GM13977 (cell line): ENCODE measurements around the gene CLEC20A.

Experiments
- DNase-seq: peaks from one replicate; pipeline ENCODE4 v3.0.0; 2012; ENCODE audit warnings: low spot score
- in situ Hi-C: fragments of 300-500 bp; cut with MboI; formaldehyde crosslinking; loops from one replicate; pipeline ENCODE4 v1.12.0; 2022; ENCODE audit warnings: low sequenced_read_pairs, low pct_unique_long_range_greater_than_20kb, mixed read lengths, inconsistent platforms; ENCODE audit not compliant: unreplicated experiment
- TF ChIP-seq, protein P1 (sequence below): IDR thresholded peaks from 2 replicates; pipeline ENCODE4 v1.5.1; 2012; ENCODE audit warnings: mild to moderate bottlenecking, control low read depth; ENCODE audit not compliant: insufficient read depth; ENCODE audit errors: extremely low read depth, missing control alignments

The CLEC20A gene

DNA sequence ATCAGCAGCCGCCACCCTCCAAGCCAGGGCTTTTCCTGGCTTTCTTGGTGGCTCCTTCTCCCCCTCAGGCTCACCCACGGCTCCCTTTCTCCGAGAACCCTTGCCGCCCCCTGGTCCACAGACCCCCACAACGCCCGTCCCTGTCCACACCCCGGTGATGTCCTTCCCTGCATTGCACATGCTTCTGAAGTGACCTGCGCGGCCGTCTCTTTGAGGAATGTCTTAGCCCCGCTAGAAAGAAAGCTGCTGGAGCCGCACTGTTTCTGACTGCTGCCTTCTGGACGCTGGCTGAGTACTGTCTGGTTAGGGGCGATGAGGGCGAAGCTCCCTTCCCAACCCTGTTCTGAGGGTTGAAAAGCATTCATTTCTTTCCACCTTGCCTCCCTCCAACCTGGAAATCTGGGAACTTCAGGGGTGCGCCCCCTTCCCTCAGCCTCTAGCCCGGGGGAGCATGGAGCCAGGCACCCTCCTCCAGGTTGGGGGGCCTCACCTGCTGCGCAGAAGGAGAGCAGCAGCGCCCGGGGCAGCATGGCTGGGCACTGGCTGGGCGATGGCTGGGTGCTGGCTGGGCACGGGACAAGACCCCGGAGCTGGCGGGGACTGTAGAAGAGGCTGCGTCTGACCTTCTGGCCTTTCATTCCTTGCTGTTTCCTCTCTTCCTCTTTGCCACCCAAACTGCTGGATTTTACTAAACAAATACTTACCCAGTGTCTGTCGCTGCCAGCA lies at the start of gene CLEC20A:
TSS of gene CLEC20A (minus strand) at position 555 of the 726 bp plus-strand sequence. CDS start at position 530, 25 bp downstream.
- TF ChIP-seq, protein P1, sequence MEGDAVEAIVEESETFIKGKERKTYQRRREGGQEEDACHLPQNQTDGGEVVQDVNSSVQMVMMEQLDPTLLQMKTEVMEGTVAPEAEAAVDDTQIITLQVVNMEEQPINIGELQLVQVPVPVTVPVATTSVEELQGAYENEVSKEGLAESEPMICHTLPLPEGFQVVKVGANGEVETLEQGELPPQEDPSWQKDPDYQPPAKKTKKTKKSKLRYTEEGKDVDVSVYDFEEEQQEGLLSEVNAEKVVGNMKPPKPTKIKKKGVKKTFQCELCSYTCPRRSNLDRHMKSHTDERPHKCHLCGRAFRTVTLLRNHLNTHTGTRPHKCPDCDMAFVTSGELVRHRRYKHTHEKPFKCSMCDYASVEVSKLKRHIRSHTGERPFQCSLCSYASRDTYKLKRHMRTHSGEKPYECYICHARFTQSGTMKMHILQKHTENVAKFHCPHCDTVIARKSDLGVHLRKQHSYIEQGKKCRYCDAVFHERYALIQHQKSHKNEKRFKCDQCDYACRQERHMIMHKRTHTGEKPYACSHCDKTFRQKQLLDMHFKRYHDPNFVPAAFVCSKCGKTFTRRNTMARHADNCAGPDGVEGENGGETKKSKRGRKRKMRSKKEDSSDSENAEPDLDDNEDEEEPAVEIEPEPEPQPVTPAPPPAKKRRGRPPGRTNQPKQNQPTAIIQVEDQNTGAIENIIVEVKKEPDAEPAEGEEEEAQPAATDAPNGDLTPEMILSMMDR: no peak
- in situ Hi-C loops: no loop called here
- no peak for DNase-seq

DNA sequence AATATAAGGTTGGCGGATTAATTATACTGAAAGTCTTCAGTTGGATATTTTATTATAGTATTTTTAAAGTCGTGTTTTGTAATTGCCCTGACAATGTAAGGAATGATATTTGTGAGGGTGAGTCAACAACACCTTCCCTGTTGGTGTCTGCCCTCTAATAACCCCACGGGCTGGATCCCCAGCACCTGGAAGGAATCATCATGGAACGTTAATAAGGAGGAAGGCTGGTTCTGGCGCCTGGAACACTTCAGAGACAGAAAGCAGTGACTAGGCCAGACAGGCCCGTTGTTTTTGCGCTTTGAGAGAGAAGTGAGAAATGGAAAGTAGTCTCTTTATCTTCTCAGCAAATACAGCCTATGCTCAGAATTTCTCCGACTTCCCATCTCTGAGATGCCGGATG lies 47.8 kb upstream of the CLEC20A start:
- in situ Hi-C loops: loop anchor here (10.0 to 25.0 kb wide), 2 partner anchors 220 to 818 kb away; partner anchors contain the start of gene AXDND1
- DNase-seq: no peak
- TF ChIP-seq, protein P1: no peak

DNA sequence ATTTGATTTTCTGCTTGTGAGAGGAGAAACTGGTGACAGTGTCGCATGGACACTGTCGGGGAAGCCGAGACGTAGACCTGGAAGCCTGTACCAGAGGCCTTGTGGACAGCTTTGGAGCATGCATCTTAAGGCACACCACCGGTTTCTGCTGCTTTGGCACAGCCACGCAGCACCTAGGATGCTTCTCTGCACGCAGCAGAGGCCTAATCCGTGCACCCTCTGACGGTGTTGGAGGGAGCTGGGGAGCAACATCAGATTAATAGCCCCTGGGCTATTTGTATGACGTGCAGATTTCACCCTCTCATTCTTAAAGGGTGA lies 46.5 kb upstream of the CLEC20A start:
- in situ Hi-C loops: loop anchor here (10.0 to 25.0 kb wide), 2 partner anchors 222 to 819 kb away; partner anchors contain the start of gene AXDND1
- TF ChIP-seq, protein P1: no peak
- peak; percentile 42 for DNase-seq

DNA sequence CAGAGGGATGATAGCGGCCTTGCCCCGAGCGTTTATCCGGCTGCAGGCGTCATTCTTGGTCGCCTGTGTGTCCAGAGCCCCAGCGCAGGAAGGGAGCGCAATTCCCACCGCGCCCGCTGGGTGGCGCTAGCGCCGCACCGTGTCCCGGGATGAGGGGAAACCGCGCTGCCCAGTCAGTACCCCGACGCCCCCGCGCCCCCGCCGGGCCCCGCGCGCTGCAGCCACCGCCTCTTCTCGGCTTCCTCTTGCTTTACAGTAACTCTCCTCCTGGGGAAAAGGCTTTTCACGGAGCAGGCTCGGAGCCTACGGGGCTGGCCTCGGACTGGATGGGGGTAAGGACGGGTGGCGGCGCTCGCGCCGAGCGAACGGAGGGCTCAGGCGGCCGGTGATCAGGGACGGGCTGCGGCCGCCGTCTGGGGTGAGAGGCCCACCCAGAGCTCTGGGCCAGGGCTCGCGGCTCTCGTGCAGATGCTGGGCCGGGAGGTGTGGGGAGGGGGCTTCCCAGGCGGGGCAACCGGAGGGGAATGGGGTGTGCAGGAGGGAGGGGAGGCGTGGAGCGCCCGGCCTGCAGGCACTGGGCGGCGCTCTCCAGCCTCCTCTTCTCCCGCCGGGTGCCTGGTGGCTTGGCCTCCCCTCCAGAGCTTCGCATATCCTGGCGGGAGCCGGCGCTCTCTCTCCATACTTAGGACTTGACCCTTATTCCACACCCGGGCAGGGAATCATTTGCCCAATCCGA lies 46.0 kb upstream of the CLEC20A start:
- peak; percentile 92 for DNase-seq
- TF ChIP-seq, protein P1: peak; percentile 97
- in situ Hi-C loops: loop anchor here (10.0 to 25.0 kb wide), 2 partner anchors 222 to 820 kb away; partner anchors contain the start of gene AXDND1

DNA sequence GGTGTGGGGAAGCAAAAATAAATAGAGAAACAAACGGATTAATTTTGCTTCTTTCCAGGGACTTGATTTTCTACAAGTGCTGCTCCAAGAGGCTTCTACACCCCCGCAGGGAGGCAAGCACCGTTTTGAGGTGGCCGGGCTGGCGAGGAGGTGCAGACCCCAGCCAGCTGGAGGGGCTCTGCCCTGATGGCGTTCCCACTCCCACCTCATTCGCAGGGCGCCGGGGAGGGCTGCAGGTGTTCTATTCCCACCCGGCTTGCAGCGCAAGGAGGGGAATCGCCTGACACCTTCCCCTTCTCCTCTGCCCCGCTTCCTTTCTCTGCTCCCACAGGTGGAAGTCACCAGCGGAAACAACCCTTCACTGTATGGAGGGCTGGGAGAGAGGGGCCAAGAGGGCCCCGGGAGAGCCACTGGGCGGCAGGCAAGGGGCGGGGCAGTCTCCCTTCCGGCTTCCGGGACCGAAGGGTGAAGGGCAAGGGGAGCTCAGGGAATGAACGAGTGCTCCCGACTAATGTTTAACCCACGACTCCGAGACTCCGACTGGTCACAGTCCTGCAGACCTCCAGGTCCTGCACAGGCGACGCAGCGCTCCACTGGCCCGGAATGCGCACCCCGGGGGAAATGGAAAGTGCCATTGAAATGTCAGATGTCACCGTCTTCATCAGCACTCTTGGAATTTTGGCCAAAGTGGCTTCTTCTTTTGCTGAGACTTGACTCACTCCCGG lies 45.2 kb upstream of the CLEC20A start:
- in situ Hi-C loops: loop anchor here (10.0 to 25.0 kb wide), 2 partner anchors 223 to 820 kb away; partner anchors contain the start of gene AXDND1
- peak; percentile 75 for DNase-seq

More for the DNA sequence above, 45.2 kb upstream of the CLEC20A start:
- TF ChIP-seq, protein P1: no peak
